Activated T-helper 1 cell treated with anti-CD3 and anti-CD28 coated beads, Interleukin-2, amount 50 U/mL, for 16 hours (primary cell): ENCODE results near the gene FOXG1.

Source experiments
- DNase-seq, 2 donors: peaks; one replicate each; pipeline ENCODE4 v3.0.0-alpha.2; 2020; ENCODE audit warnings: low read depth in 1 of 2, low spot score in 1 of 2

Gene FOXG1

DNA sequence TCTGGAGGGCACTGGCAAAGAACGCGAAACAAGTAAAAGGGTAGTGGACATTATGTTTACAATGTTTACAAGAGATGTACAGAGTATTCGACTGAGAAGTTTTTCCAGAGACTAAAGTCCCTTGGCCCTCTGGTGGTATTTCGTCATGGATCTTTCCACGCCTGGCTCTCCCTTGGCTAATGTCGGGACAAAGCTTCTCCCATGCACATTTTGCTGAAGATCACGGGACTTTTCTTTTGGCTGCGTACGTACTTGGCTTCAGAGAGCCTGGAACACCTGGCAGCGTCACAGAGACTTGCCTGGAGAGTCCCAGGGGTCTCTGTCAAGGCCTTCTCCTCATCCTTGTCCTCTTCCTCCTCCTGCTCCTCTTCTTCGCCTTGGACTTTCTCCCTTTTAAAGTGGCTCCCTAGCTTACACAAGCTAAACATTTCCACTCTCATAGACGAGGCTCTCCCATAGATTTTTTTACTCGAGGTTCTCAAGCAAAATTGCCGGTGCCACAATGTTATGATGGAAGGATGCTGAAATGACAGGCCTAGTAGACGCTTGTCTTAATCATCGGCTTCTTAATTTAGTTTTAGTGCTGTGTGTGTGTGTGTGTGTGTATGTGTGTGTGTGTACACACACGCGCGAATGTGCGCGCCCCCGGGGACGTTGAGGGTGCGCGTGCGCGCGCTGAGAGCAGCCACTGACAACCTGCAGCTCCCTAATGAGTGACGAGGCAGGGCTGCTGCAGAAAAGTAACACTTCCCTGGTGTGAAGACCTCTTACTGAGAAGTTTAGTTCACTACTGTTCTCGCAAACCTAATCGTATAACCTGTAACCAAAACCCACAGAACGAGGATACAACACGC lies 4.9 kb upstream of the FOXG1 start:
- DNase-seq: no peak

DNA sequence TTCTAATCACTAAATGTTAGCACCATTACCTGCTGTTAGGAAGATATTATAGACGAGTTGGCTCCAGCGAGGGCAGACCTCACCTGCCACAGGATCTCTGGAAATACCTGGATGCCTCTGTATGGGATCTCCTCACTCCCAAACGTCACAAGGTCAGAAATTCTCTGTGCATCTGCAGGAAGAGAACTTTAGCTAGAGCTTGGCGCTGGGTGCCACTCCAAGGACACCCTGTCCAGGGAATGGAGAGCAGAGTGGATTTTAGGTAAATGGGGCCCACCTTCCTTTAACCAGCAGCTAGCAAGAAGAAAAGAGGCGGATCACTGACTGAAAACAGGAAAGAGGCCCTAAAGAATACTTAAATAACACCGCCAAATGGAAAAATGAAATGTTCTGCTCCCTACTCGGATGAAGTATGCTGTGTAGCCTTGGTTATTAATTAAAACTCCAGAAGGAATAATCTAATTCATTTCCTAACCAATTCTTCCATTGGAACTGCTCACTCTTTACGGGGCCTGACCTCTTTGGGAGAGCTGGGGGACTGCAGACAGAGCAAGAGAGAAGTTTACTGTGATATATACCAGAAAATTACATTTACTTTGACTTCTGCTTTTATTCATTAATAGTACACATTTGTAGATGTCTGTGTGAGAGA lies 4.2 kb upstream of the FOXG1 start:
- DNase-seq: no peak

DNA sequence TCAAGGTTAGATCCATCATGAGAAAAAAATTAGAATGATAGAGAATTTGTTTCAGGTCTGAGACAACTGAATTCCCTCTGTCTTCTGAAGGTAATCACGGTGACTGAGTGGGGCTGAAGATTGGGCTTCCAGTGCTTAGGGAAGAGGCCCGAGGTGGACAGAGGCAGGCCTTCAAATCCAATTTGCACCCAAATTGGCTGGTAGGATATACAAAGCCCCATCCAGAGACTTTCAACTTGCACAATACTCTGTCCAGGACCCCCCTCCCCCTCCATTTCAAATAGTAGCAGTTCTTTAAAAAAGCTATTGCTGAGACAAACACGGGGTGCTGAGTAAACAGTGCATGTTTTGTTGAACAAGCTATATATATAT lies 3.6 kb upstream of the FOXG1 start:
- DNase-seq: no peak

DNA sequence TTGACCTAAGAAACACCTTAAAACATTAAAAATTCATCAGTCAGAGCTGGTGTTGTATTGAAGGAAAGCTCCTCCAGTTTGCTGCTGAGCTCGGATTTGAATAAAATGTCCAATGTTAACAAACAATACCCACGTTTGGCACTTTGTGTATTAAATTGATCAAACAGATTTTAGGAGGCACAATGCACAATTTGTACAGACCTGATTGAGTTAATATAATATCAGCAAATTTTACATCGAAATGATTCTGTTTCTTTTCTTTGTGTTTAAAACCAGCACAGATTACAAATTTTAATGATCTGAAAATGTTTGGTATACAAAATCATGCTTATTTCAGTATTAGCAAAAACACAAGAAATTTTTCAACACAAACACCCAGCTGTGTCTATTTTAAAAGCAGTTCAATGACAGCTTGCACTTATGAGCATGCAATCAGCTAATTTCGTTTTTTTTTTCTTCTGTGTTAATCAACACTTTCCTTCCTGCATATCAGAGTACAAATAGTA lies 2.8 kb upstream of the FOXG1 start:
- no peak for DNase-seq

DNA sequence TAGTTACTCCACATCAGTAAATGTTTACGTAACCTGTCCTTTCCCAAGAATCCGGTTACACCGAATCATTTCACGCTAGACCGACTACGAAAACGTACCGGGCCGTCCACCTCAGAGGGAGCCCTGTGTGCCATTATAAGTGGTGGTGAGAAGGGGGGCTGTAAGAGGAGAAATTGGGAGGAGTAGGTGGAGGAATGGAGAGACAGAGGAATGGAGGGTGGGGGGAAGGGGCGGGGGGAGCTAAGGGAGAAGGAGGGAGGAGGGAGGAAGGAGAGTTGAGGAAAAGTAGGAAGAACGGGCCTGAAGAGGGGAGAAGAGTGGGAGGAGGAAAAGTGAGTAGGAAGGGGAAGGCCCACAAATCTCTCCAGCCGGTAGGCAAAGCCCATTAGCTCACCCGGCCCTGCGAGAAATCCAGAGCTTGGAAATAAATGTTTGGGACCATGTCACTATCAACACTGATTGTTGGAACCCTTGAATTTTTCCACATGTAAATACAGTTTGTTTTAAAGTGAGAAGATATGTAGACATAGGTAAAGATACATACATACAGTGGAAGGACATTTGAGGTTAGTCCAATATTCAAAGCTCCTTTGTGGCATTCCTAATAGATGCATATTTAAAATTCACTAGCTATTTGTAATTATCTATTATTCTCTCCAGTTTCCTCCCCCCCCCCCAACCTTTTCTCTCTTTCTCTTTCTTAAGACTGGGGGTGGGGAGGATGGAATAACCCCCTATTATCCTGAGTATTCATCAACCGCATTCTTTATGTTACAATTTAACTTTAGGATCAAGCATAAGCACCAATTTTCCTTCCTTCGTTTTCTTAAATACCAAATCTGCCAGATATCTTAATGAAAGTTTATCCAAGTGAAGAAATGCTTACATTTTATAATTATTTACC lies 2.1 kb upstream of the FOXG1 start:
- no peak for DNase-seq

DNA sequence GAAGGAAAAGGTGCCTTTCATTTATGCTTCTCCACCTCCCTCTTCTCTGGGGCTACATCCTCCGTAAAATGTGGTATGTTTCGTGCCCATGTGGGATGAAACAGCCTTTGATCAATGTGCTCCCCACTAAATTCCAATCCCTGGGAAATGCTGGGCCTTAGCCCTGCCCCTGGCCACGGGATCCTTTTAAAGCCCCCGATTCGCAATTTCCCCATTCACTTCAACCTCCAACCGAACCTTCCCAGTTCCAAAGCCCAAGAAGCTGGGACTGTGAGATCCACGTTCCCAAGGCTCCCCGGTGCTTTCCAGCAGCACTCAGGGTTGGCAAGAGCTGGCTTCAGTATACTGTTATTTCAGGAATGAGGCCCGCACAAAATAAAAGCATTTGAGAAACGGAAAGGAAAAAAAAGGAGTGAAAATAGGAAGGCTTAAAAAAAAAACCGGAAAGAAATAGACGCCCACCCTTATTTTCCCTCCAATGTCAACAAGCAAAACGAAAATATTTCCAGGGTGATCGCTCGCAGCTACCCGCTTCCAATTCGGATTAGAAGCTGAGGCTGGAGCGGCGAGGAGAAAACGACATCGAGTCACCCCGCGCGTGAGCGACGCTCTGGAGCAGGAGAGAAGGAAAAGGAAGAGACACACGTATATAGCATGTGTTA lies 1.3 kb upstream of the FOXG1 start:
- no peak for DNase-seq

DNA sequence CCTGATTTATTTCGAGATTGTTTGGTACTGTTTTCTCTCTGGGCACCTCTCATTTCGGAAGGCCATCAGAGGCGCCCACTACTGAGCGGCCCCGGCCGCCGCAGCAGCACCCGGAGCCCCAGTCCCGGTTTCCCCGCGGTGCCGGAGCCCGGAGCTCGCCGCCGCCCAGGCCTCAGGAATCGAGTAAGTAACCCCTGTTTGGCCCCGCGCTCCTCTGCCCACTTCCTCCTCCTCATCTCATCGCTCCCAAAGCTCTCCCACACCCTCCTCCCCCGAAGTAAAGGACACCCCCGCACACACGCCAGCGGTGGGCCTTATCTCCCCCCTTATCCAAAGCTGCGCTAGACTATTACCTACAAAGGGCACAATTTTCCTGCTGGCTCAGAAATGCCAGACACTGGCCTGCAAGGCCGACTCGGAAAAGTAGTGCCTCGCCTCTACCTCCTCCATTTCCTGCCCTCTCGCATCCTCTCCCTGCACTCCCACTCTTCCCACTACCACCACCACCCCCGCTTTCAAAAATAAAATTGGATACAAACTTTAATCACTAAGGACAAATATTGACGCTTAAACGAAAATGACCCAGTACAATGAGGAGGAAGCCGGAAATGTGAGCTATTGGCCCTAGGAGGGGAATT lies 637 bp upstream of the FOXG1 start:
- DNase-seq: no peak

DNA sequence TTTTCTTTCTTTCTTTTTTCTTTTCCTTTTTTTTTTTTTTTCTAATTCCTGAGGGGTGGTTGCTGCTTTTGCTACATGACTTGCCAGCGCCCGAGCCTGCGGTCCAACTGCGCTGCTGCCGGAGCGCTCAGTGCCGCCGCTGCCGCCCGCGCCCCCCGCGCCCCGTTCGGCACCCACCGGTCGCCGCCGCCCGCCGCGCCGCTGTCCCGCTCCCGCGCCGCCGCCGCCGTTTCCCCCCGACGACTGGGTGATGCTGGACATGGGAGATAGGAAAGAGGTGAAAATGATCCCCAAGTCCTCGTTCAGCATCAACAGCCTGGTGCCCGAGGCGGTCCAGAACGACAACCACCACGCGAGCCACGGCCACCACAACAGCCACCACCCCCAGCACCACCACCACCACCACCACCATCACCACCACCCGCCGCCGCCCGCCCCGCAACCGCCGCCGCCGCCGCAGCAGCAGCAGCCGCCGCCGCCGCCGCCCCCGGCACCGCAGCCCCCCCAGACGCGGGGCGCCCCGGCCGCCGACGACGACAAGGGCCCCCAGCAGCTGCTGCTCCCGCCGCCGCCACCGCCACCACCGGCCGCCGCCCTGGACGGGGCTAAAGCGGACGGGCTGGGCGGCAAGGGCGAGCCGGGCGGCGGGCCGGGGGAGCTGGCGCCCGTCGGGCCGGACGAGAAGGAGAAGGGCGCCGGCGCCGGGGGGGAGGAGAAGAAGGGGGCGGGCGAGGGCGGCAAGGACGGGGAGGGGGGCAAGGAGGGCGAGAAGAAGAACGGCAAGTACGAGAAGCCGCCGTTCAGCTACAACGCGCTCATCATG lies 654 bp downstream of the FOXG1 start:
- no peak for DNase-seq

DNA sequence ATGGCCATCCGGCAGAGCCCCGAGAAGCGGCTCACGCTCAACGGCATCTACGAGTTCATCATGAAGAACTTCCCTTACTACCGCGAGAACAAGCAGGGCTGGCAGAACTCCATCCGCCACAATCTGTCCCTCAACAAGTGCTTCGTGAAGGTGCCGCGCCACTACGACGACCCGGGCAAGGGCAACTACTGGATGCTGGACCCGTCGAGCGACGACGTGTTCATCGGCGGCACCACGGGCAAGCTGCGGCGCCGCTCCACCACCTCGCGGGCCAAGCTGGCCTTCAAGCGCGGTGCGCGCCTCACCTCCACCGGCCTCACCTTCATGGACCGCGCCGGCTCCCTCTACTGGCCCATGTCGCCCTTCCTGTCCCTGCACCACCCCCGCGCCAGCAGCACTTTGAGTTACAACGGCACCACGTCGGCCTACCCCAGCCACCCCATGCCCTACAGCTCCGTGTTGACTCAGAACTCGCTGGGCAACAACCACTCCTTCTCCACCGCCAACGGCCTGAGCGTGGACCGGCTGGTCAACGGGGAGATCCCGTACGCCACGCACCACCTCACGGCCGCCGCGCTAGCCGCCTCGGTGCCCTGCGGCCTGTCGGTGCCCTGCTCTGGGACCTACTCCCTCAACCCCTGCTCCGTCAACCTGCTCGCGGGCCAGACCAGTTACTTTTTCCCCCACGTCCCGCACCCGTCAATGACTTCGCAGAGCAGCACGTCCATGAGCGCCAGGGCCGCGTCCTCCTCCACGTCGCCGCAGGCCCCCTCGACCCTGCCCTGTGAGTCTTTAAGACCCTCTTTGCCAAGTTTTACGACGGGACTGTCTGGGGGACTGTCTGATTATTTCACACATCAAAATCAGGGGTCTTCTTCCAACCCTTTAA lies 1.5 kb downstream of the FOXG1 start:
- DNase-seq: no peak

DNA sequence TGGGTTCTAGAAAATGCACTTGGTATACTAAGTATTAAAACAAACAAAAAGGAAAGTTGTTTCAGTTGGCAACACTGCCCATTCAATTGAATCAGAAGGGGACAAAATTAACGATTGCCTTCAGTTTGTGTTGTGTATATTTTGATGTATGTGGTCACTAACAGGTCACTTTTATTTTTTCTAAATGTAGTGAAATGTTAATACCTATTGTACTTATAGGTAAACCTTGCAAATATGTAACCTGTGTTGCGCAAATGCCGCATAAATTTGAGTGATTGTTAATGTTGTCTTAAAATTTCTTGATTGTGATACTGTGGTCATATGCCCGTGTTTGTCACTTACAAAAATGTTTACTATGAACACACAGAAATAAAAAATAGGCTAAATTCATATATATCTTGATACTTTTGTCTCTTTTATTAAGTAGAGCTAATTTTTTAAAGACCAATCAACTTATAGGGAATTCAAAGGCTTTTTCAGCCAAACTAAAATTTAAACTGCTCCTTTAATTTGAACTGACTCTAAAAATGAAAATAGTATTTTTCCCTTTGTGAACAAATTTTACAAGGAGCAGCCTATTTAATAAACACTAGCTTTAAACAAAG lies 2.8 kb downstream of the FOXG1 start:
- no peak for DNase-seq

DNA sequence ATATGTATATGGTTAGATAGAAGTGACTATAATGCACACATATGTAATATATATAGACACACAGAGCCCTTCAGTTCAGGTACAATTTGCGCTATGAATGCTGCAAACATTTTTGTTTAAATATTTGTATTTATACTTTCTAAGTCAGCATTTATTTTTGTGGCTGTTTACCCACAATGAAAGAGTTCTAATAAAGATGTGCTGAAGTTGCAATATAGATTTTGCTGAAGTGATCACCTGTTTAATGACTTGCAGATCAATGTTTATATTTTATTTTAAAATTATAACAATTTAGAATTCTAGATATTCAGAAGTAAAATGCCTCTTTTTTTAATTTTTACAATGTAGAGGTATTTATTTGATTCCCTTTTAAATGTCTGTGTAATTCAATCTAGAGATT lies 3.5 kb downstream of the FOXG1 start:
- no peak for DNase-seq

DNA sequence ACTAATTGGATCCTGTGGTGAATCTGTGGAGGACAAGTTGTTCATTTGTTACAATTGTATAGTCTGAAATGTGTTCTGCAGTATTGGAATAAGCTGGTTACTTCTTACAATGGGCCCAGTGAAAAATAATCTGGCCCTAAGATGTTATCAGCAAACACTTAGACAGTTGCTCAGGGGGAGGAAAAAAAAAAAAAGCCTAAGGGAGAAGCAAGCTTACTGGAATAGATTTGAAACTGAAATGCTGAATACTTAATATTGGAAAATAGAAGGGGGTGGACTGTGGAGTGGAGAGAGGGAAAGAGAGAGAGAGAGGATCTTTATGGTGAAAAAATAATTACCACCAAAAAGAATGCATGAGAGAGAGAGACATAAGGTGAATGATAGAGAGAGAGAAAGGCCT lies 4.0 kb downstream of the FOXG1 start:
- no peak for DNase-seq

DNA sequence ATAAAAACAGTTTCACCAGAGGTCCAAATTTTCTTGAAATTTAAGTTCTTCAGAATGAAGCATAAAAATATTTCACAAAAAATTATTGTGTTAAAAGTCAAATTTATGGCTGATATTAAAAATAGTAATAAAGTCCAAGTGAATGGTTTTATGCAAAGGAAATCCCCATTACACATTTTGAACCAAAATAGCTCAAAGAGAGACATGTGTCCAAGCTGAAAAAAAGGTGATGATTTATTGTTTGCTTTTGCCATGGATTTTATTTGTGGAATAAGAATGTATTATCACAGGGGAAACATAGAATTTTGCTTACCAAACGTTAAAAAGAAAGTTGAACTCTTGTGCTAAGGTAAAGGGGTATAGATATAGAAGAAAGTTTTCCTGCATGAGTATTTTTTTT lies 4.6 kb downstream of the FOXG1 start:
- no peak for DNase-seq

DNA sequence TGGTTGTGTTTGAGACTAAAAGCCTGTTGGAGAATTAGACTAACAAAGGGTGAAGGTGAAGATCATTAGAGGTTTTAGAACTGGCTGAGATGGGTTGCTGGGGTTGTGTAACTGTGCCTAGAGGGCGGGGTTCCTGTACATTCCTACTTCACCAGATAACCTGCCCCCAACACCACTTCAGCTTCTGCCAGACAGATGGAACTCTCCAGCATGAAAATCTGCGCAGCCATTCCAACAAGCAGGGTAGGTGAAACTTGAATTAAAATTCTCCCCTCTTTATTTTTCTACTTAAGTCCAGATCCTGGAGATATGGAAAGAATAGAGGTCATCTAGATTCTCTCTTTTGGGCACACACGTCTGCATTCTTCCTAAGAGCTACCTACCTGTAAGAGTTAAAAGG lies 6.0 kb downstream of the FOXG1 start:
- no peak for DNase-seq

DNA sequence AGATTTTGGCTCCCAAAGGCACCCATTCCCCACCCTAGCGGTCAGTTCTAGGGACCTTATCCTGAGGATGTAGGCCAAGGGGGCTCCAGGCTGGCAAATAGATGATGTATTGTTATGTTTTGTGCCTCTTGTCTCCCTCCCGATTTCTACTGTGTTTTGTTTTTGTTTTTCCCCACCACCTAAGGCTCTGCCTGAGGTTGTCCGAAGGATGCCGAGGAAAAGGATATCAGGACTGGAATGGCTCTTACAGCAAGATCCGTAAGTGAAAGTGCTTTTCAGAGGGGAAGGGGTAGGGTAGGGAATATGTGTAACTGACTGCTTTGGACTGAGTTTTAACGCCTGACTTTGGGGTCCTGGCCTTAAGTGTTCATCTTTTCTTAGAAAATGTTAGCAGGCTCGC lies 6.6 kb downstream of the FOXG1 start:
- DNase-seq: no peak

DNA sequence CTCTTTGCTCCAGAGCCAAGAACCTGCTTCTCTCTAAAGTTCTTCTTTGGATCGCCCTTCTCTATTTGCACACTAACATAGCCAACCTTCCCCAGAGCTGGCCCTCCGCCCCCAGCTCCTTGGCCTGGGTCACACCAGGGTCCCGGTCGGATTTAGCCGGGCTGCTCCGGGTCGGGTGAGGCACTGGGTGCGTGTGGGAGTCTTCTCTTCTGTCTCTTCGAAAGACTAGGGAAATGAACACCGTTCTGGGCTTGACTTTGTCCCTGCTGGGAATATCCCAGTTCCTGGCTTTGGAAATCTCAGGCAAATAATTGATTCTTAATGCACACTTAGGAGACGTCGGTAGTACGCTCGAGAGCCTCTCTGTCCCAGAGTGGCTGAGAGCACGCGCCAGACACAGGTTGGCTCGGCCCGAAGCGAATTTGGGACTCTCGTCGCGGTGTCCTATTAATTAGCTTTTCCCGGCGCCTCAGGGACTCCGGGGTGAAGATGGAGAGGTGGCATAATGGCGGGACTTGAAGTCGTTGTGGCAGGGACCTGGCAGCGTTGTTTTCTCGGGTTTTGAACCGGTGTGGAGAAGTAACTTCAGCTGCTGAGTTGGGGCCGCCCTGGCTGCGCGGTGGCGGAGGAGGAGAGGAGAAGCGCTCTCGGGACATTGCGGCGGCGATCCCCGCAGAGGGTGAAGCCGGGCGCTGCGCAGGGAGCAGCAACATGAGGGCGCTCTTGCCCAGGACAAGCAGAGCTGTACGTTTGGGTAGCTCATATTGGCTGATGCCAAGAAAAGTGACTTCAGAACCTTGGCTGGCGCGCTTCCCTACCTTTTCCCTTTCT lies 7.5 kb downstream of the FOXG1 start:
- no peak for DNase-seq
